HG03457 (cell line): ENCODE measurements around the gene C15orf61.

Source experiments
- ATAC-seq: cut with Tn5 transposase; IDR thresholded peaks from one replicate; pipeline ENCODE4 v1.9.1; 2021; ENCODE audit warnings: moderate number of reproducible peaks; ENCODE audit not compliant: unreplicated experiment

C15orf61 gene

DNA sequence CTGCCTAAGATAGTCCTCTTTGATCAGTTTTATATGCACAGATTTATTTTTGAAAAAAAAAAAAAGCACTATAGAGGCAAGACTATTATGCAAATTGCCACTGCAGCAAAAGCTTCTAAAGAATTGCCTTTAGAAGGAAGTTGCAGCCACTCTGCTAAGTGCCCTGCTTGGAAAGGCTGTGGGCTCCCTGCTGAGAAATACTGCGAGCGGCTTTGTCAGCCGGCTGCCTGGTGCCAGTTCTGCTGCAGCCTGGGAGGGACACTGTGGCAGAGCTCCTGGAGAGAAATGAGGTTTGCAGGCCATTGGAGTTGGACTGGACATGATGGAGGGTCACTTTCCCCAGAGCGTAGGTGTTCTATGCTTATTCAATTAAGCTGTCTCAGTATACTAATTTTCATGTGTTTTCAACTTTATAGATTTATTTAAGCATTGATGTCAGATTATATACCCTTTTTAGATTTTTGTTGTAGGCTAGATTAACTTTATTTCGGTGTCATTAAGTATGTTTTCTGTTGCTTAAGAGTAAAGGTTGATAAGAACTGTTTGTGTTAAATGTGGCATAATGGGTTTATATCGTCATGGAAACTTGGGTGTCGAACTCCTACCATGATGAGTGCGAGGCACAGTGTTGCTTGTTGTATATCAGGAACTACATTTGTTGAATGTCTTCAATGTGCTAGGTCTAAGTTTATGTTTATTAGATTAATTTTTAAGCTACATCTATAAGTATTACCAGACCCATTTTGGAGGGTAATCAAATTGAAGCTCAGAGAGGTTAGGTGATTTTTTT, 28.1 kb downstream of the C15orf61 start:
- ATAC-seq: no peak

DNA sequence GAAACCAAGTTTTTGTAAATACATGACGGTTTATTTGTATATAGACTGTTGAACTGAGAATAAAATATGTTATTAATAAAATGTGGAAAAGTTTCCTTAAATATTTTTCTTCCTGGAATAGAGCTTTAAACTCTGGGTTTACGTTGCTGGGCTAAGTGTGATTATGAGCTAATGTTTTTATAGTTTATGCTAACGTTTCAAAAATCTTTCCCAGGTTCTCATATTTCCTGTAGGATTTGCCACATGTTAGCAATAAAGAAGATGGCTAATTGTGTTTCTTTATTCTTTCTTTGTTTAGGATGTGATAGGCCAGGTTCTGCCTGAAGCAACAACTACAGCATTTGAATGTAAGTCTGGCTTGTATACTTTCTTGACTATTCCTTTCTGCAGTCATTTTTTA, 28.8 kb downstream of the C15orf61 start:
- ATAC-seq: no peak

DNA sequence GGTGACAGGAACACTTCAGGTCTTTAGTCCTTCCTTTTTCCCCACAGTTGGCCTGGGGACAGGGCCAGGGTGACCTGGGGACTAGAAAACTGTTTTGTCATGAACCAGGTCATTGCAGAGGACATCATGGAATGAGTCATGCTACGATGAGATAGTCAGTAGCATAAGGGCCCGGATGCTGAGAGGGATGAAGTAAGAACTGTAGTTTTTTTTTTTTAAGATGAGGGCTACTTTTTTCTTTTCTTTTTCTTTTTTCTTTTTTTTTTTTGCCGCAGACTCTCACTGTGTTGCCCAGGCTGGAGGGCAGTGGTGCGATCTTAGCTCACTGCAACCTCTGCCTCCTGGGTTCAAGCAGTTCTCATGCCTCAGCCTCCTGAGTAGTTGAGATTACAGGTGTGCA, 29.6 kb downstream of the C15orf61 start:
- no peak for ATAC-seq

DNA sequence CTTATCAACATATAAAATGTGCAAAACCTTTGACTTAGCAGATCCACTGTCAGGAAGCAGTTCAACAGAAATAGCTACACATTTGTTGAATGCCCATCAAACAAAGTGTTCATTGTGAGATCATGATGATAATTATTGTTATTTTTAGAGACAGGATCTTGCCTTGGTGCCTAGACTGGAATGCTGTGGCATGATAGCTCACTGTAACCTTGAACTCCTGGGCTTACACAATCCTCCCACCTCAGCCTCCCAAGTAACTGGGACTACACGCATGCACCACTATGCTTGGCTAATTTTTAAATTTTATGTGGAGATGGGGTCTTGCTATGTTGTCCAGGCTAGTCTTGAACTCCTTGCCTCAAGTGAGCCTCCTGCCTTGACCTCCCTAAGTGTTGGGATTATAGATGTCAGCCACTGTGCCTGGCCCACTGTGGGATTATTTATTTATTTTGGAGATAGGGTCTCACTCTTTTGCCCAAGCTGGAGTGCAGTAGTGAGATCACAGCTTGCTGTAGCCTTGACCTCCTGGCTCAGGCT, 30.3 kb downstream of the C15orf61 start:
- no peak for ATAC-seq

- ATAC-seq: no peak
Observed at GRCh38 chr15:67554580-67554979, 33.6 kb downstream of the C15orf61 start.

GRCh38 chr15:67556976-67557570, 36.1 kb downstream of the C15orf61 start:
- ATAC-seq: no peak

GRCh38 chr15:67558502-67558901, 37.6 kb downstream of the C15orf61 start:
- no peak for ATAC-seq

DNA sequence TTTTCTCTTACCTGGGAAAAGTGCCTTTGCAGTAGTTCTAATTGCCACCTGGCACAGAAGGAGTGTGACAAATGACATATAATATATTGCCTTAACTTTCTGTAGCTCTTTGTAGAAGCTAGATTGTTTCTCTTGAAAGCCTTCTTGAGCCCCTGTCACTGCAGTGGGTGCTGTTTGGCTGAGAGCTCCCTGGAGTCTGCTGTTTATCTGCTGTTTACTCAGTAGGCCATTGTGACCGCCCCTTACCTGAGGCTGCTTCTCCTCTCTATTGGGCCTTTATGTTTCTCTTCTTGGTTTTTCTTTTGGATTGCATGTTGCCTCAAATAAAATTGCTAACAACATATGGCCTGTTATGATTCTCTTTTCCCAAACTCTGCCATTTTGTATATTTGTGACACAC, 38.2 kb downstream of the C15orf61 start:
- ATAC-seq: no peak

DNA sequence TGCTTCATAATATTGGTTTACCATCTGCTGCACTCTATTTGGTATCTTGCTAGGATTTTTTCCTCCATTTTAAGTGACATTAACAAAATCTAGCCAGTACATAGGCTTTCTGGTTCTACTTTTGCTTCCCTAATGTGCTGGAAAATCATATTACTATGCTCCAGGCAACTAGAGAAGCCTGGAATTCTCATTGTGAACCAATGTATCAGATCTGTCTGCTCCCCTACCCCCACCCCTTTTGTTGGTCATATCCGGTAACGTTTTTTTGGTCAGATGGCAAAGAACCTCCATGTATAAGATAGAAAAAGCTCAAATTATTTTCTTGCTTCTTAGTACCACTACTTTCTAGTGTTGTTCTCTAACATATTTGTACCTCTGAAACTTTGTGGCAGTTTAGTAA, 38.6 kb downstream of the C15orf61 start:
- ATAC-seq: no peak

- ATAC-seq: no peak
Observed at GRCh38 chr15:67560320-67560719, 39.4 kb downstream of the C15orf61 start.

GRCh38 chr15:67563092-67563491, 42.2 kb downstream of the C15orf61 start:
- ATAC-seq: no peak

DNA sequence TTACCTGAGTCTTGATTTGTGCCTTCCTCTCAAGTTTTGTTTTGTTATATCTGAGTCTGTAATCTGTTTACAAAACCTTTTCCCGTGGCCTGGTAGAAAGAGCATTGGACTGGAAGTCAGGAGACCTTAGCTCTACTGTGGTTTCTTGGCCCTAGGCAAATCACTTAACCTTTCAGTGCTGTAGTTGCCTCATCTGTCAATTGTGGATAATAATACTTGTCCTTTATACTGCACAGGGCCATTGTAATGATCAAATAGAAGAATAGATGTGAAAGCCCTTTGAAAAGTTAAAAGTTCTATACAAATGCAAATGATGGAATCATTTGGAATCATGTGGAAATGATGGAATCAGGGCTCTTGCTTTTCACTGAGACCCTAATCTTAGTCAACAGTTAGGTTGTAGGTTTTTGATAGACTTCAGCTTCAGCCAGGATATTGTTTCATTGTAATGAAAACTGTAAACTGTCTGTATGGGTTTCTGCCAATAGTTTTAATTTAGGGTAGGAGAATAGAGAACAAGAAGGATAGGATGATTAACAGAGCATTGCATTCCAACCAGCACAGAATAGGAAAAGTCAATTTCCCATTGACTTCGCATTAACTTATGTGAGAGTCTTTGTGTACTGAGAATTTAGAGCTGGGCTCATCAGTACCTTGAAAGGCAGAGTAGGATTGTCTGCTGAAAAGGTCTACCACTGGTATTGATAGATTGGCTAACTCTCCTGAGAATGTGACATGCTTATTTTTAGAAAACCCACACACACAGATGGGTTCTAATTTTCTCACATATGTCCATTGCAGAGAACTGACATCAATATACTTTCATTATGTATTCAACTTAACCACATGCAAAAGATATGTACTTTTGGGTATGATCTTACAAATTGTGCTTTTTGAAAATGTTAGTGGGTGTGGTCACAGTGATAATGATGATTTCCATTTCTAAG, 43.4 kb downstream of the C15orf61 start:
- peak; percentile 80 for ATAC-seq

DNA sequence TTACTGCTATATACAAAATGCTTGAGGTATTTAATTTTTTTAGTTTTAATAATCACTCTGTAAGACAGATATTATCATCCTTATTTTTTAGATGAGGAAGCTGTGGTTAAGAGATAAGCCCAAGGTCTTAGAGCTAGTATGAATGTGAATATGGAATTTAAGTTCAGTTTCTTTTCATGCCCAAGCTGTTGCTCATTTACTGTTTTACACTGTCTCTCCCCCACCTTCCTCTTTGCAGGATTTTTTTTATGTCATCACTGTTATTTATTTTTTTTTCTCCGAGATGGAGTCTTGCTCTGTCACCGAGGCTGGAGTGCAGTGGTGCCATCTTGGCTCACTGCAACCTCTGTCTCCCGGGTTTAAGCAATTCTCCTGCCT, 44.0 kb downstream of the C15orf61 start:
- ATAC-seq: peak; percentile 36

GRCh38 chr15:67569668-67570067, 48.7 kb downstream of the C15orf61 start:
- no peak for ATAC-seq

- no peak for ATAC-seq
Observed at GRCh38 chr15:67570875-67571647, 50.1 kb downstream of the C15orf61 start.

- no peak for ATAC-seq
Observed at GRCh38 chr15:67571648-67572415, 50.9 kb downstream of the C15orf61 start.

GRCh38 chr15:67573194-67573593, 52.3 kb downstream of the C15orf61 start:
- no peak for ATAC-seq

- ATAC-seq: no peak
Observed at GRCh38 chr15:67575039-67575502, 54.1 kb downstream of the C15orf61 start.

DNA sequence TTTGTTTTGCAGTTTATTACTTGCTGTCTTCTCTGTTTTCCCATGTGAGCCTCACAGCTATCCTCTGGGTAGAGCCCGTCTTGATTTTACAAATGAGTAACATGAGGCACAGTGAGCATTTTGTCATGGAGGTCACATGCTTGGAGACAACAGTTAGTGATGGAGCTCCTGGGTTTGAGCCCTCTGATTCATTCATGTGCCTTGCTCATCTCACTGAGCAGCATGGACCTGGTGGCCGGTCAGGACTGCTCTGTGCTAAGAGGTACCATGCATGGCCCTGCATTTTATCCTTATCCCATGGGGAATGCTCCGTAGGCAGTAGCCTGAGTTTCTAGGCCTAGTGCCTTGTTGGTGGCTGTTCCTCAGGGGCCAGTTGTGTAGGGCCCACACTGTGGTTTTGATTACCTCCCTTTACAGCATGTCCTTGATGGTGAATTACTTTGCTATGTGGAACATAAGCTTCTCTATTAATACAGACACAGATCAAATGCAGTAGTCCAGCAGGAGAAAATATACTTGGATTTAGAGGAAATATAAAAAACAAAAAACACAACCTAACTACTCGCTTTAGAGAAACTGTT, 57.2 kb downstream of the C15orf61 start:
- no peak for ATAC-seq
